Stimulated activated naive CD8-positive, alpha-beta T cell treated with anti-CD3 and anti-CD28 coated beads, Interleukin-15, Interleukin-2, amounts not matched to agents 100 ng/mL and 50 ng/mL, for 24 hours (primary cell): ENCODE data around the gene TBL2.
"Not testable (repeated sequence)": the region's sequence is repeated elsewhere in the genome, so short reads cannot be mapped to it uniquely, and the experiment has no call there.

Source experiments
- H3K27ac Mint-ChIP-seq: one replicate; pipeline ENCODE4 v1.8.0; 2021; ENCODE audit warnings: mild to moderate bottlenecking, mixed read lengths
- H3K27me3 Mint-ChIP-seq: one replicate; pipeline ENCODE4 v1.8.0; 2021; ENCODE audit warnings: mixed read lengths
- H3K36me3 Mint-ChIP-seq: one replicate; pipeline ENCODE4 v1.8.0; 2021; ENCODE audit warnings: low read depth, mixed read lengths
- H3K4me1 Mint-ChIP-seq: one replicate; pipeline ENCODE4 v1.8.0; 2021; ENCODE audit warnings: low read depth, mixed read lengths
- H3K4me3 Mint-ChIP-seq: one replicate; pipeline ENCODE4 v1.8.0; 2021; ENCODE audit warnings: mild to moderate bottlenecking, mixed read lengths
- H3K9me3 Mint-ChIP-seq: one replicate; pipeline ENCODE4 v1.8.0; 2021; ENCODE audit warnings: mixed read lengths

Gene TBL2

DNA sequence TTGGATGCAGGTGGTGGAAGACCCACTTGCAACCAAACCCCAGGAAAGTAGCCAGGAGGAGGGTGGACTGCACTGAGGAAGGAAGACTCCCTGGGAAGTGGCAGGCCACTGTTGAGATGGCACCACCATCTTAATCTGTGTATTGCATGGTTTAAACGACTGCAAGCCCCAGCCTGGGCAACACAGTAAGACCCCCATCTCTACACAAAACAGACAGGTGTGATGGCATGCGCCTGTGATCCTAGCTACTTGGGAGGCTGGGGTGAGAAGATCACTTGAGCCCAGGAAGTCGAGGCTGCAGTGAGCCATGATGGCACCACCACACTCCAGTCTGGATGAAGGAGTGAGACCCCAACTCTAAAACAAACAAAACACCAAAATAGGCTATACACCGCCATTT, 11.2 kb downstream of the TBL2 start:
- no peak overlapping the region for H3K4me3 Mint-ChIP-seq
- H3K27me3 Mint-ChIP-seq: no peaks in the 10 kb centered on the region
- H3K9me3 Mint-ChIP-seq: no peaks in the 10 kb centered on the region
- no peak overlapping the region for H3K27ac Mint-ChIP-seq
- H3K36me3 Mint-ChIP-seq: peaks cover 27% of the 10 kb centered on the region
- peaks cover 23% of the 10 kb centered on the region for H3K4me1 Mint-ChIP-seq

DNA sequence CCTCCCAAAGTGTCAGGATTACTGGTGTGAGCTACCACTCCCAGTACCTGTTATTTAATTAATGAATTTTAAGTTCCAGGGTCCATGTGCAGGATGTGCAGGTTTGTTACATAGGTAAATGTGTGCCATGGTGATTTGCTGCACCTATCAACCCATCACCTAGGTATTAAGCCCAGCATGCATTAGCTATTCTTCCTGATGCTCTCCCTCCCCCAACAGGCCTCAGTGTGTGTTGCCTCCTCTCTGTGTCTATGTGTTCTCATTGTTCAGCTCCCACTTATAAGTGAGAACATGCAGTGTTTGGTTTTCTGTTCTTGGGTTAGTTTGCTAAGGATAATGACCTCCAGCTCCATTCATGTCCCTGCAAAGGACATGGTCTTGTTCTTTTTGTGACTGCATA, 11.9 kb downstream of the TBL2 start:
- not testable (repeated sequence) for H3K9me3 Mint-ChIP-seq, H3K27ac Mint-ChIP-seq, H3K27me3 Mint-ChIP-seq
- H3K4me3 Mint-ChIP-seq: peak overlapping the region; percentile 74
- peaks cover 23% of the 10 kb centered on the region for H3K4me1 Mint-ChIP-seq
- H3K36me3 Mint-ChIP-seq: peaks cover 22% of the 10 kb centered on the region

DNA sequence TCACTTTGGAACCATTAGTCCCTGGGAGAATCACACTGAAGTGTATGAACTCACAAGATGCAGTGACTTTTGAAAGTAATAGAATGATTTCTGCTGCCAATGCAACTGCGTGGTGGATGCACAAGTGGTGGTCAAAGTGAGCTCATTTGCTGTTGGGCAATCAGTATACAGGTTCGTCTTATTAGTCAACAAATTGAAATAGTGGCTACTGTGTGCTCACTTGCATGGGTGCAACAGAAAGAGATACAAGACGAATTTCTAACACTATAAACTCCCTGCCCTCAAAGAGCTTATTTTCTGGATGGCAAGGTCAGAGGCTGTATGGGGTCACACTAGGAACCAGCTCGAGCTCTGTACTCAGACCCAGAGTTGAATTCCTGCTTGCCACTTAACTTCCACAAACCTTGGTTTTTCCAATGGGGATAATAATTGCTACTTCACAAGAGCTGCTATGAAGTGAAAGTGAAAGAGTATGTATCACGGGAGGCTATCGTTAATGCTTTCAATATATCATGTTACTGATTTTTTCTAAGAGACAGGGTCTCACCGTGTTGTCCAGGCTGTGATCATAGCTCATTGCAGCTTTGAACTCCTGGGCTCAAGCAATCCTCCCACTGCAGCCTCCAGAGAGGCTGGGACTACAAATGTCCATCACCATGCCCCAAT, 12.6 kb downstream of the TBL2 start:
- Mint-ChIP-seq H3K4me3 (peak overlapping the region; percentile 74), H3K27me3 (no peaks in the 10 kb centered on the region), H3K27ac (no peak overlapping the region), H3K36me3 (peaks cover 17% of the 10 kb centered on the region), H3K9me3 (no peaks in the 10 kb centered on the region), H3K4me1 (peaks cover 23% of the 10 kb centered on the region)

GRCh38 chr7:73560109-73560835, 18.1 kb downstream of the TBL2 start:
- Mint-ChIP-seq H3K9me3 (no peaks in the 10 kb centered on the region), H3K4me1 (peaks cover 31% of the 10 kb centered on the region), H3K4me3 (no peak overlapping the region), H3K36me3 (peaks cover 8% of the 10 kb centered on the region), H3K27ac (no peak overlapping the region), H3K27me3 (no peaks in the 10 kb centered on the region)

- peaks cover 43% of the 10 kb centered on the region for H3K4me1 Mint-ChIP-seq
- H3K4me3 Mint-ChIP-seq: peak within 1 kb of the TSS; percentile 95
- peak within 1 kb of the TSS; percentile 96 for H3K27ac Mint-ChIP-seq
- no peaks in the 10 kb centered on the region for H3K9me3 Mint-ChIP-seq
- no peaks in the 10 kb centered on the region for H3K27me3 Mint-ChIP-seq
- peaks cover 13% of the 10 kb centered on the region for H3K36me3 Mint-ChIP-seq
These were observed 20.8 kb downstream of the TBL2 start, which contains the start of gene BCL7B for GRCh38 chr7:73557397-73558257. Gene BCL7B (minus strand): TSS chr7:73557690. CDS start chr7:73557578, 112 bp downstream.

GRCh38 chr7:73557108-73557396, 21.3 kb downstream of the TBL2 start:
- H3K4me3 Mint-ChIP-seq: peak overlapping the region; percentile 95
- peaks cover 46% of the 10 kb centered on the region for H3K4me1 Mint-ChIP-seq
- H3K27ac Mint-ChIP-seq: peak overlapping the region; percentile 86
- peaks cover 17% of the 10 kb centered on the region for H3K36me3 Mint-ChIP-seq
- no peaks in the 10 kb centered on the region for H3K9me3 Mint-ChIP-seq
- no peaks in the 10 kb centered on the region for H3K27me3 Mint-ChIP-seq

GRCh38 chr7:73556208-73557107, 21.9 kb downstream of the TBL2 start:
- no peaks in the 10 kb centered on the region for H3K27me3 Mint-ChIP-seq
- H3K4me3 Mint-ChIP-seq: peak overlapping the region; percentile 95
- no peaks in the 10 kb centered on the region for H3K9me3 Mint-ChIP-seq
- peaks cover 20% of the 10 kb centered on the region for H3K36me3 Mint-ChIP-seq
- H3K4me1 Mint-ChIP-seq: peaks cover 47% of the 10 kb centered on the region
- H3K27ac Mint-ChIP-seq: peak overlapping the region; percentile 86

- H3K27me3 Mint-ChIP-seq: no peaks in the 10 kb centered on the region
- H3K27ac Mint-ChIP-seq: peak overlapping the region; percentile 55
- peaks cover 45% of the 10 kb centered on the region for H3K4me1 Mint-ChIP-seq
- peak overlapping the region; percentile 95 for H3K4me3 Mint-ChIP-seq
- H3K36me3 Mint-ChIP-seq: peaks cover 27% of the 10 kb centered on the region
- H3K9me3 Mint-ChIP-seq: no peaks in the 10 kb centered on the region
These were observed 22.9 kb downstream of the TBL2 start for GRCh38 chr7:73555411-73555982.

GRCh38 chr7:73550093-73550492, 28.3 kb downstream of the TBL2 start:
- not testable (repeated sequence) for H3K4me3 Mint-ChIP-seq, H3K27ac Mint-ChIP-seq, H3K27me3 Mint-ChIP-seq, H3K9me3 Mint-ChIP-seq
- Mint-ChIP-seq H3K4me1 (peaks cover 31% of the 10 kb centered on the region), H3K36me3 (peaks cover 40% of the 10 kb centered on the region)

DNA sequence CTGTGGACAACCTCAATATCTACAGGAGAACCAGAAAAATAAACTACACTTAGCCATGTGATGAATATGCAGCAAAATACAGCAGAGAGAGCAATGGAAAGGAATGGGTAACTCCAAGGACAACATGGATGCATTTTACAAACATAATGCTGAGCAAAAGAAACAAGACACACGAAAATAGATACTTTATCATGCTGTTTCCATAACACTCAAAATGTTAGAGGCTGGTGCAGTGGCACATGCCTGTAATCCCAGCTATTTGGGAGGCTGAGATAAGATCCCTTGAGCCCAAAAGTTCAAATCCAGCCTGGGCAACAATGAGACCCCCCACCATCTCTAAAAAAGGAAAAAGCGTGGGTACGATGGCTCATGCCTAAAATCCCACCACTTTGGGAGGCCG, 29.2 kb downstream of the TBL2 start:
- Mint-ChIP-seq H3K9me3 (no peaks in the 10 kb centered on the region), H3K36me3 (peaks cover 45% of the 10 kb centered on the region), H3K4me1 (peaks cover 23% of the 10 kb centered on the region), H3K4me3 (no peak overlapping the region), H3K27ac (no peak overlapping the region), H3K27me3 (no peaks in the 10 kb centered on the region)

DNA sequence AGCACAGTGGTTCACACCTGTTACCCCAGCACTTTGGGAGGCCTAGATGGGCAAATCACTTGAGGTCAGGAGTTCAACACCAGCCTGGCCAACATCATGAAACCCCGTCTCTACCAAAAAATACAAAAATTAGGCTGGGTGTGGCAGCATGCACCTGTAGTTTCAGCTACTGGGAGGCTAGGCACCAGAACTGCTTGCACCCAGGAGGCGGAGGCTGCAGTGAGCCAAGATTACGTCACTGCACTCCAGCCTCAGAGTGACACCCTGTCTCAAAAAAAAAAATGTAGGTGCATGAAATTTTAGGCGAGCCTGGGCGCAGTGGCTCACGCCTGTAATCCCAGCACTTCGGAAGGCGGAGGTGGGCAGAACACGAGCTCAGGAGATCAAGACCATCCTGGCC, 30.5 kb downstream of the TBL2 start:
- Mint-ChIP-seq H3K4me1 (peaks cover 20% of the 10 kb centered on the region), H3K27me3 (no peaks in the 10 kb centered on the region), H3K36me3 (peaks cover 43% of the 10 kb centered on the region), H3K27ac (no peak overlapping the region), H3K9me3 (no peaks in the 10 kb centered on the region), H3K4me3 (no peak overlapping the region)

DNA sequence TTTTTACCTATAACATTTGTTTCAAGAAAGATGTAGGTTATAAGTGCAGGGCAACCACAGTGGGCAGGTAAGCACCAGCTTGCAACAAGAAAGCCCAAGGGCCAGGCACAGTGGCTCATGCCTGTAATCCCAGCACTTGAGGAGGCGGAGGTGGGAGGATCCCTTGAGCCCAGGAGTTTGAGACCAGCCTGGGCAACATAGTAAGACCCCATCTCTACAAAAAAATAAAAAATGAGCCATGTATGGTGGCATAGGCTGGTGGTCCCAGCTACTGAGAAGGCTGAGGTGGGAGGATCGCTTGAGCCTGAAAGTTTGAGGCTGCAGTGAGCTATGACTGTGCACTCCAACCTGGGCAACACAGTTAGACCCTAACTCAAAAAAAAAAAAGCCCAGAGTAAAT, 33.7 kb downstream of the TBL2 start:
- Mint-ChIP-seq H3K9me3 (no peaks in the 10 kb centered on the region), H3K4me3 (no peak overlapping the region), H3K27me3 (no peaks in the 10 kb centered on the region), H3K4me1 (peaks cover 16% of the 10 kb centered on the region), H3K27ac (no peak overlapping the region), H3K36me3 (peaks cover 46% of the 10 kb centered on the region)

GRCh38 chr7:73541722-73542121, 36.7 kb downstream of the TBL2 start:
- no peaks in the 10 kb centered on the region for H3K9me3 Mint-ChIP-seq
- no peaks in the 10 kb centered on the region for H3K27me3 Mint-ChIP-seq
- no peaks in the 10 kb centered on the region for H3K4me1 Mint-ChIP-seq
- peaks cover 55% of the 10 kb centered on the region for H3K36me3 Mint-ChIP-seq
- no peak overlapping the region for H3K27ac Mint-ChIP-seq
- H3K4me3 Mint-ChIP-seq: no peak overlapping the region

DNA sequence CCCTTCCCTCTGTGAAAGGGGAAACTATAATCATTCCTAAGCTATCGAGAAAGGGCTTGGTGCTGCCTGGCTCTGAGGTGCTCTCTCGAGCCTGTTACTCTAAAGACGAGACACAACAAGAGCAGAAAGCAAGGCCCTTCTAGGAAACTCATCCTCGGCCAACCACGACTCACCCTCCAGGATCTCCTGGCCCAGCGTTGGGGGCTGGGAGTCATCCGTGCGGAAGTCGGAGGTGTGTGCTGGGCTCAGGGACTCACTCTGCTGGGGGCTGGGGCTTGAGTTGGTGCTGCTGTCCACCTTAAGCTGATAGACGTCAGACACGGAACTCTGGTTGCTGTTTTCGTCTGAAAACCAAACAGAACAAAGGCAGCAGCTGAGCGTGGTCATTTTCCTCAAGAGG, 38.7 kb downstream of the TBL2 start:
- Mint-ChIP-seq H3K4me3 (no peak overlapping the region), H3K36me3 (peaks cover 62% of the 10 kb centered on the region), H3K27me3 (no peaks in the 10 kb centered on the region), H3K27ac (no peak overlapping the region), H3K9me3 (no peaks in the 10 kb centered on the region), H3K4me1 (no peaks in the 10 kb centered on the region)
